Measurements from ENCODE around the gene ABLIM3. TPM values are rescaled to one million over a fixed set of nuclear protein-coding genes. Genes with fewer than 3 reads are reported as not detected.

Gene ABLIM3
- total and polyA plus RNA-seq, 12 donors, result 1.6 to 27.6 (median 12.9) TPM

GRCh38 chr5:149156435-149157083 lies 15.3 kb downstream of the ABLIM3 start:
- no peak for DNase-seq
- TF ChIP-seq CTCF (IDR thresholded peaks at IDR 0.05) (no peak), POLR2A (IDR thresholded peaks at IDR 0.05) (no peak)
- Histone ChIP-seq H3K27me3 (no peaks in the 10 kb centered on the region), H3K36me3 (replicated peaks in 1 of 2) (no peaks in the 10 kb centered on the region), H3K9me3 (replicated peaks in 1 of 3) (no peaks in the 10 kb centered on the region), H3K4me1 (replicated peaks in 1 of 2) (peaks cover 0 to 34% of the 10 kb centered on the region in 2 donors), H3K27ac (no peak overlapping the region), H3K4me3 (no peak overlapping the region)
- intact Hi-C loops (cut with DNase I), result no loop called here
- 65 to 72% (median 69%) methylated on average over 4 of the region's 4 CpGs for WGBS, 4 donors

- H3K4me3 ChIP-seq, result no peak overlapping the region
- no peaks in the 10 kb centered on the region for H3K27me3 ChIP-seq
- DNase-seq, result no peak
- H3K27ac ChIP-seq, result no peak overlapping the region
- peaks cover 0 to 26% of the 10 kb centered on the region in 2 donors for H3K4me1 ChIP-seq (replicated peaks in 1 of 2)
- no peak for TF ChIP-seq CTCF (IDR thresholded peaks at IDR 0.05)
- intact Hi-C loops (cut with DNase I), result no loop called here
- WGBS, 4 donors, result 77 to 91% (median 87%) methylated on average over 2 of the region's 2 CpGs
- no peaks in the 10 kb centered on the region for H3K36me3 ChIP-seq (replicated peaks in 1 of 2)
- no peaks in the 10 kb centered on the region for H3K9me3 ChIP-seq (replicated peaks in 1 of 3)
Observed at GRCh38 chr5:149157330-149157729, 16.0 kb downstream of the ABLIM3 start.

- intact Hi-C loops (cut with DNase I), result no loop called here
- DNase-seq, result no peak
- Histone ChIP-seq H3K4me3 (no peak overlapping the region), H3K4me1 (replicated peaks in 1 of 2) (peaks cover 0 to 3% of the 10 kb centered on the region in 2 donors), H3K27me3 (no peaks in the 10 kb centered on the region), H3K27ac (no peak overlapping the region), H3K36me3 (replicated peaks in 1 of 2) (no peaks in the 10 kb centered on the region), H3K9me3 (replicated peaks in 1 of 3) (no peaks in the 10 kb centered on the region)
- TF ChIP-seq CTCF (IDR thresholded peaks at IDR 0.05), result no peak
- TF ChIP-seq POLR2A (IDR thresholded peaks at IDR 0.05), result no peak
- 76 to 81% (median 79%) methylated on average over 3 of the region's 3 CpGs for WGBS, 4 donors
Observed at GRCh38 chr5:149160291-149160787, 19.0 kb downstream of the ABLIM3 start.

GRCh38 chr5:149161026-149161687 lies 19.9 kb downstream of the ABLIM3 start:
- H3K4me3 ChIP-seq, result no peak overlapping the region
- intact Hi-C loops (cut with DNase I), result no loop called here
- no peaks in the 10 kb centered on the region for H3K27me3 ChIP-seq
- TF ChIP-seq POLR2A (IDR thresholded peaks at IDR 0.05), result no peak
- H3K4me1 ChIP-seq (replicated peaks in 1 of 2), result peaks cover 0 to 3% of the 10 kb centered on the region in 2 donors
- no peak overlapping the region for H3K27ac ChIP-seq
- no peak for DNase-seq
- H3K9me3 ChIP-seq (replicated peaks in 1 of 3), result no peaks in the 10 kb centered on the region
- WGBS, 4 donors, result 85 to 90% (median 86%) methylated on average over 9 of the region's 9 CpGs
- H3K36me3 ChIP-seq (replicated peaks in 1 of 2), result no peaks in the 10 kb centered on the region

All from adrenal gland (tissue), 12 donors.